Erythroblast (primary cell): ENCODE results near the gene TPP1.

Source experiments
- GATA1 ChIP-seq: IDR thresholded peaks from 2 replicates; pipeline ENCODE4 v1.6.1; 2011; ENCODE audit warnings: low read depth, mild to moderate bottlenecking, control low read depth, low read length, moderate library complexity
- POLR2A ChIP-seq: IDR thresholded peaks from 2 replicates; pipeline ENCODE4 v1.6.1; 2011; ENCODE audit warnings: mild to moderate bottlenecking, low read length

DNA sequence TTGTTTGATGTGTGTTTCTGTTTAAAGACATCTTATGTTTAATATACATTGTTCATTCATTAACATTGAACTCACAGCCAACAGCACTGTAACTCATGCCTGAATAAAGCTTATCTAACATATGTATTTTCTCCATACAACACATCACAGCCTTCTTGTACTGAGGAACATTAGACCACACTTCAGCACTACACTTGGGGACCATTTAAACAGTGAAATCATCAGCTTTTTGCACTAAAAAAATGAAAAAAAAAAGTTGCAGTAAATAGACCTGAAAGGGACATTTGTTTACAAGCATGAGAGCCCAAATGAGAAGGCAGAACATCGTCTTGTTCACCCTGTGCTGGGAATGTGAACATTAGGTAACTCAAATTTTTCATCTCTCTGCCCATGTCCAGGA lies 15.3 kb upstream of the TPP1 start:
- TF ChIP-seq POLR2A (no peak), GATA1 (no peak)
